GM18868 (cell line): ENCODE measurements around the gene PGS1.
"Not testable (repeated sequence)": the region's sequence is repeated elsewhere in the genome, so short reads cannot be mapped to it uniquely, and the experiment has no call there.

Source experiments
- ATAC-seq: cut with Tn5 transposase; IDR thresholded peaks from one replicate; pipeline ENCODE4 v1.9.1; 2021; ENCODE audit warnings: mild to moderate bottlenecking, moderate library complexity; ENCODE audit not compliant: unreplicated experiment

PGS1 gene

GRCh38 chr17:78441271-78441971 lies 63.0 kb downstream of the PGS1 start:
- no peak for ATAC-seq

DNA sequence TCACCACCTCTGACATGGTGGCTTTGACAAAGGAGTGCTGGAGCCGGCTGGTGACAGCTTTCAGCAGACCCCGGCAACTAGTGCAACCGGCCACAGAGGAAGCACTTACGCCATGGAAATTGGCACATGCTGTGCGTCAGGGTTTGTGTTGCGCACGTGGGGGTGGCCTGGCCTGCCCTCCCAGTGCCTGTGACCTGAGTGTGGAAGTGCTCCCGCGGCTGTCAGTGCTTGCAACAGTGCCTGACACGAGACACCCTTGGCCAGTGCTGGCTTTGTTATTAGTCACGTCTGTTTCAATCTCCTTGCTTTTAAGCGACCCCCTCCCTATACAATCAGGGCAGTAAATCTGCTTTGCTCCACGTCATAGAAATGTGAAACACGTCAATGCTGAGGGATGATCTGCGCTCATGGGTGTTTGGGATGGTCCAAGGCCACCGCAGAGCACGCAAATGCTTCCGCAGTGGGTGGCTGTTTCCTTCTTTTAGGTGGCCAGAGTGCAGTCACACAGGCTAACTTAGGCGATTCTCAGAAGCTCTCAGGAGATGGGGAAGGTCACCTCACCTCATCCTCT lies 64.3 kb downstream of the PGS1 start:
- no peak for ATAC-seq

GRCh38 chr17:78444392-78444791 lies 65.9 kb downstream of the PGS1 start:
- no peak for ATAC-seq

GRCh38 chr17:78446833-78447232 lies 68.4 kb downstream of the PGS1 start:
- no peak for ATAC-seq

DNA sequence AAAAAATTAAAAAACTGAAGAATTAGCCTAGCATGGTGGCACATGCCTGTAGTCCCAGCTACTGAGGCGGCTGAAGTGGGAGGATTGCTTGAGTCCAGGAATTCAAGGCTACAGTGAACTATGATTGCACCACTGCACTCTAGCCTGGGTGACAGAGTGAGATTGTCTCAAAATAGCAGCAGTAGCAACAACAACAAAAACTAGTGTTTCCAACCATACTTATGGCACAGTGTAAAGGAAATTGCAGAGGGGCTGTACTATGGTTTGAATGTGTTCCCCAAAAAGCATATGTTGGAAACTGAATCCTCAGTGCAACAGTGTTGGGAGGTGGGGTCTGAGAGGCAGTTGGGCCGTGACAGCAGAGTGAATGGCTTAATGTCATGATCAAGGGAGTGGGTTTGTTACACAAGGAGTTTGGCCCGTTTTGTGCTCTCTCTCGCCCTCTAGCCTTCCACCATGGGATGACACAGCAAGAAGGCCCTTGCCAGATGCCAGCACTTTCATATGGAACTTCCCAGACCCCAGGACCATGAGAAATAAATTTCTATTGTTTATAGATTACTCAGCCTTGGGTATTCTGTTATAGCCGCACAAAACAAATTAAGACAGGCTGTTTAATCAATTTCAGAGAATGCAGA lies 70.0 kb downstream of the PGS1 start:
- ATAC-seq, result no peak

GRCh38 chr17:78449983-78450595 lies 71.6 kb downstream of the PGS1 start:
- no peak for ATAC-seq

DNA sequence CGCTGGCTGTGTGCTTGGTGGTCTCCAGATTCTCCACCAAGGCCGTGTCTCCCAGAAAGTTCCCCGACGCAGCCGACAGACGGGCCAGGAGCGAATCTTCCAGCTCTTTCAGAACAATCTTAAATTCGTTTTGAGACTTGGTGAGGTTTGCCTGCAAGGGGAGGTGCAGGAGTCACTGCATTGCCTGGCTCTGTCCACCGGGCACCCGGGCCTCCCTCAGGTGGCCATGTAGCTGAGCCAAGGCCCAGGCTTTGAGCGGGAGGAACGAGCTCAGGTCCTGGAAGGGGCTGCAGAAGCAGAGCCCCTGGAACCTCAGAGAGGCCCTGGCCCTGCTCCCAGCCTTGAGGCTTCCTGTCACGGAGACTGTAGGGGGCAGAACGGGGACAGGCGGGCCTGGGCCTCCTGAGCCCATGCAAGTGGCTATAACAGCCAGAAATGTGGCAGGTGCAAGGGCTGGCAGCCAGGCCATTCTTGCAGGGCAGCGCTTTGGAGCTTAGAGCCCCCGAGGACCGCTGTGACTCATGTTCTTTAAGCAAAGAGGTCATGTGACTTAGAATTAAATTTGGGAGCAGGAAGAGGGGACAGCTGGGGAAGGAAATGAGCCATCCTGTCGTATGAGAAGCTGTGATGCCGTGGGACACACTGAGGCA lies 72.4 kb downstream of the PGS1 start:
- ATAC-seq, result no peak

GRCh38 chr17:78451753-78452152 lies 73.3 kb downstream of the PGS1 start:
- ATAC-seq, result no peak

DNA sequence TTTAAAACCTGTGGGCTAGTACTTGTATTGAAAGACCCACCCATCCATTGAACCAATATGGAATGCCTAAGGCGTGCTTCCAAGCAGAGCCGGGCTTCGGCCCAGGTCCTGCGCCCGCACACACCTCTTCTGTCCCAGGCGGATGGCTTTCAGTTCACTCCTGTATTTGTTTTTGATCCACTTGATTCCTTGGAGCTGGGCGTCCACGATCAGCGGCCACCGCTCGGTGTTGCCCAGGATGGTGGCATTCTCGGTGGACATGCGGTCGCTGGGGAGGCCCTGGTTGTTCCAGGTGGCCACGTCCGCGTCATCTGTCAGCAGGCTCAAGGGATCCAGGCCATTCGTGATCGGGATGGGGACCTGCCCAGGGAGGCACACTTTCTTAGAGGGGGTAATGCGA lies 75.9 kb downstream of the PGS1 start:
- no peak for ATAC-seq

- no peak for ATAC-seq
Observed at GRCh38 chr17:78458091-78458490, 79.6 kb downstream of the PGS1 start.

DNA sequence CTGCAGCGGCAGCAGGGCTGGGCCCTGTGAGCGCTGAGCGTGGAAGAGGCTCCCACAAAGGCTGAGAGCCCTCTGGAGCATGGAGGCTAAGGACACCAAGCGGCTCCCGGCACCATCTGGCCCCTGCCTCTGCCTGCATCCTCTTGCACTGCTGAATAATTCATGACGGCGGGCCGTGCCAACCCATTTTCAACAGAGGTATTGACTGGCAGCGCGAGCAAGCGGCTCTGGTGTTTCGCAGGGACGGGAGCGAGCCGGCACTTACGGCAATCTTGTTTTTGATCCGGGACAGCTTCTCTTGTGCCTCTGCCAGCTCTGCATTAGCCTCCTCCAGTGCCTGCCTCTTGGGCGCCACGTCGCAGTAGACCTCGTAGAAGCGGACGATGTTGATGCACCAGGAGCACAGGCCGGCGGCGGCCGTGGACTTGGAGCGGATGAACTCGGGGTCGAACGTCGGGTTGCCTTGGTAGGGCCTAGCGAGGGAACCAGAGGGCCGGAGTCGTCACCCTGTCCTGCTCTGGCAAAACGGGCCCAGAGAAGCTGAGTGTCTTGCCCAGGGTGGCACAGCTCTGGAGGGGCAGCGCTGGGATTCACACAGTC lies 80.4 kb downstream of the PGS1 start:
- no peak for ATAC-seq

- no peak for ATAC-seq
Observed at GRCh38 chr17:78459696-78460095, 81.2 kb downstream of the PGS1 start.

- no peak for ATAC-seq
Observed at GRCh38 chr17:78460176-78460675, 81.8 kb downstream of the PGS1 start.

DNA sequence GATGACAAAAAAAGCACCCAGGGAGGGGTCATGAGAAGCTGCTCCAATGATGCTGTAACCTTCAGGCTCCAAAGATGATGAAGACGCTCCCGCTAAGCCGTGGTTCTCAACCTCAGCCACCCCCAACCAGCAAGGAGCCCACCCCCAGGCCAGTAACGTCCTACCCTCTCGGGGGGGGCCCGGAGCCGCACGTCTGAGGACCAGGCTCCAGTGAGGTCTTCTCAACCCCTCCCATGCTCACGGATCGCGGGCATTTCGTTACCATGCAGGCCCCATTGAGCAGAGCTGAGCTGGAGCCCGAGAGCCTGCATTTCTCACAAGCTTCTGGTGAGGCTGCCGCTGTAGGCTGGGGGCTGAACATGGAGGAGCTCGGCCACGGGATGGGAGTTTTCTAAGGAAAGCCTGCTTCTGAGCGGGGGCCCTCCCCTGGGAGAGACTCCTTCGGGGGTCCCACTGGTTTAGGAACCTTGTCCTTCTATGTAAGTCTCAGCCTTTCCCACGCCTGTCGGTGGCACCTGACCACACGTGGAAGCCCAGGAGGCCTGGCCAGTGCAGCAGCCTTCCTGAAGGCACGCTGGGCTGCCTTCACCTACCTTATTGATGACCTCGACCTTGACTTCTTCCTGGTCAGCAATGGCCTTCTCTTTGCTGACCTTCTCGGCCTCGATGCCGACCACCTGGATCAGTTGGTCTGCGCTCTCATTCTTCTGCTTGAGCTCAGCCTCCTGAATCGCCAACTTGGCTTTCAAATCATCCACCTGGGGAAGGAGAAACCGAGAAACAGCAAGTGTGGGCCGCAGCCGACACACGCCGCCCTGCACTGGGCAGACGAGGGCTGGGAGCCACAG lies 82.7 kb downstream of the PGS1 start:
- no peak for ATAC-seq

- ATAC-seq, result no peak
Observed at GRCh38 chr17:78461799-78462053, 83.3 kb downstream of the PGS1 start.

- no peak for ATAC-seq
Observed at GRCh38 chr17:78462148-78462547, 83.7 kb downstream of the PGS1 start.

DNA sequence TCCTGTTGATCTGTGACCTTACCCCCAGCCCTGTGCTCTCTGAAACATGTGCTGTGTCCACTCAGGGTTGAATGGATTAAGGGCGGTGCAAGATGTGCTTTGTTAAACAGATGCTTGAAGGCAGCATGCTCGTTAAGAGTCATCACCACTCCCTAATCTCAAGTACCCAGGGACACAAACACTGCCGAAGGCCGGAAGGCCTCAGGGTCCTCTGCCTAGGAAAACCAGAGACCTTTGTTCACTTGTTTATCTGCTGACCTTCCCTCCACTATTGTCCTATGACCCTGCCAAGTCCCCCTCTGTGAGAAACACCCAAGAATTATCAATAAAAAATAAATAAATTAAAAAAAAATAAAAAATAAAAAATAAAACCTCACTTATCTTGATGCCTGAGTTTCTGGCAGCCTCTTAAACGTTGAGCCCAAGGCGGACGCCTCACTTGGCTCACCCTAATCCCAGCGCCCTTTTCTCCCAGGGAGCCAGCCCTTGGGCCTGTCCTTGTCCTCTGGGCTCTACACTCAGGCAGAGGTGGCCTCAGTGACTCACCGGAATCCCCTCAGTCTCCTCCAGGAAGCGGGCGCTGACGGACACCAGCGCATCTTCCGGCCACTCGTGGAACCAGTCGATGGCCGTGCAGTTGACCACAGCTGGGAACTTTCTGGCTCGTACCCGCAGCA lies 87.8 kb downstream of the PGS1 start:
- not testable (repeated sequence) for ATAC-seq

- ATAC-seq, result no peak
Observed at GRCh38 chr17:78466786-78467715, 88.6 kb downstream of the PGS1 start.

- ATAC-seq, result no peak
Observed at GRCh38 chr17:78468366-78468765, 89.9 kb downstream of the PGS1 start.
